T-helper 22 cell (primary cell): ENCODE measurements around the gene GSC.
"Not testable (repeated sequence)": the region's sequence is repeated elsewhere in the genome, so short reads cannot be mapped to it uniquely, and the experiment has no call there.

Experiments used
- DNase-seq: peaks from one replicate; pipeline ENCODE4 v3.0.0-alpha.2; 2020; ENCODE audit warnings: low read depth

The GSC gene

DNA sequence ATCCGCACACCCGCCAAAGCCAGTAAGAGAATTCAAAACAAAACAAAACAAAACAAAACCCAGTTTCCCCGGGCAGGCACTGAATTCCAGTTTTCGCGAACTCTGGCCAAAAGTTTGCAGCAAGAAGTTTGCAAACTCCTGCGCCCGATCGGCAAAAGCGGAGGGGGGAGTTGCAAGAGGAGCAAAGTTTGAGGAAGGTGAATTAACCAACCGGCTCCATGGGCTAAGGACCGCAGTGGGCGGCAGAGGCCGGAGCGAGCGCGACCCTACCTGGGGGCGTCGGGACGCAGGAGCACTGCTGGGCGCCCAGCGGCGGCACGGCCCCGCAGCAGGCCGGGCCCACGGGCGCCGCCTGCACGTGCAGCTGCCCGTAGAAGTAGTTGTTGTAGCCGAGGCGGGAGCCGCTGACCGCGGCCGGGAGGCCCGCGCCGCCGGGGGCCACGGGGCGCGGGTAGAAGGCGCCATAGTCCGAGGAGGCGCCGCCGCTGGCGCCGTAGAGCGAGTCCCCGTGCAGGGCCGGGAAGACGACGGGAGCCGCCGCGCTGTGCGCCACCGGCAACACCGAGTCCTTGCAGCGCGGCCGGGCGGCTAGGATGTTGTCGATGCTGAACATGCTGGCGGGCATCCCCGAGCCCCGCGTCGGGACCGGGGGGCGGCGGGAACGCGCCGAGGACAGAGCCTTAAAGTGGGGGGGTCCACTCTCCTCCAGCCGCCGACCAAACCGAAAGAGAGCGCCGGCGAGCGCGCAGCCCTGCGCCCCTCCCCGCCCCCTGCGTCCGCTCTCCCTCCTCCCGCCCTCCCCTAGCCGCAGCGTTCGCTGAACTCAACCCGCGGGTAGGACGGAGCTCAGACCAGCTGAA is at the start of gene GSC:
TSS of gene GSC (minus strand) at position 723 of the 860 bp plus-strand sequence. CDS start at position 625, 98 bp downstream.
- DNase-seq = no peak

DNA sequence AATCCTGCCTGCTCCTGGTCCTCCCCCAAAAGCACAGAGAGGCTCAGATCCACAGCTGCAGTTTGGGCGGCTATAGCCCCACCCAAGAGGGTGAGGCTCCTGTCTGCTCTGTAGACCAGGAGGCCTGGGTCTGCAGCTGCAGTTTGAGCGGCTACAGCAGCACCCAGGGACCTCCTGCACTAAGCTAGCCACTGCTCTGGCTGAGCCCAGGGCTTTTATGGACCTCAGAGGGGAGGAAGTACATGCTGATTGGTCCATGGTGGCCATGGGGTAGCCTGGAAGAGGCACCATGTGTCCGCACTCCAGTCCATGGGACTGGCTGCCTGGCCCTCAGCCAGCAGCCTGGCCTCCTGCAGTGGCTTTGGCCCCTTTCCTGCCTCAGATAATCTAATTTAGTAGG is 49.6 kb upstream of the GSC start:
- DNase-seq = no peak

GRCh38 chr14:94816113-94816512 is 46.2 kb upstream of the GSC start:
- no peak for DNase-seq

DNA sequence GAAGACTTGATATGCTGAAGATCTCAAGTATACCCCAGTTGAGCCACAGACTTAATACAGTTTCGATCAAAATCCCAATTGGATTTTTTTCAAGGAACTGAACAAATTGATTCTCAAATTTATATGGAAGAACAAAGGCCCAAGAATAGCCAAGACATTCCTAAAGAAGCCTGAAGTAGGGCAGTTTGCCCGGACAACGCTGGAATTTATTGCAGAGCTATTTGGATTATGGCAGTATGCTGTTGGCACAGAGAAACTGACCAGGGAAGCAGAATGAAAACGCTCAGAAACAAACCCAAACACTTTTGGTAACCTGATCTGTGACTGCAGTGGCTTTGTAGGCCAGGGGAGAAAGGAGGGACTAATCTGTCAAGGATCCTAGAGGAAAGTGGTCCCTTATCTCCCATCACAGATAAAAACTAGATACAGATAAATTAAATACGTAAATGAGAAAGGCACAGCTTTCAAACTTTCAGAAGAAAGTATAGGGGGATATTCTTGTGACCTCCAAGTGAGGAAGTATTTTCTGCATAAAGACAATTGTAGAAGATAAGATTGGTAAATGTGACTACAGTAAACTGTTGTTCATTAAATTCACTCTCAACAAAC is 35.9 kb upstream of the GSC start:
- no peak for DNase-seq

DNA sequence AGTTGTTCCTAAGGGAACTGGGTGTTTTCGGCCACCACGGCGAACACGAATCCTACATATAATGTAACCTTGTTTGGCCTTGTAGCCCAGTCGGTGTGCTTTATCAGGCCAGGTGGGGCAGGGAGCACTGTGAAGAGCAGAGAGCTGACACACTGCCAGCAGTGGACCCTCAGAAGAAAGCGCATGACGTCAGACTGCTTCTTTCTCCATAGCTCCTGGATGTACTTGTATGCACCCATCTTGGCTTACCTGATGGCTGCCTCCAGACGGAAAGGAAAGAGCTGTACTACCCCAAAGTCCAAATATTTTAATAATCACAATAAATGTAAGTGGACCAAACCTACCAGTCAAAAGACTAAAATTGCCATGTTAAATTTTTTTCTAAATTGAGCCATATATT is 31.3 kb upstream of the GSC start:
- DNase-seq = no peak

GRCh38 chr14:94800764-94801163 is 30.9 kb upstream of the GSC start:
- not testable (repeated sequence) for DNase-seq

DNA sequence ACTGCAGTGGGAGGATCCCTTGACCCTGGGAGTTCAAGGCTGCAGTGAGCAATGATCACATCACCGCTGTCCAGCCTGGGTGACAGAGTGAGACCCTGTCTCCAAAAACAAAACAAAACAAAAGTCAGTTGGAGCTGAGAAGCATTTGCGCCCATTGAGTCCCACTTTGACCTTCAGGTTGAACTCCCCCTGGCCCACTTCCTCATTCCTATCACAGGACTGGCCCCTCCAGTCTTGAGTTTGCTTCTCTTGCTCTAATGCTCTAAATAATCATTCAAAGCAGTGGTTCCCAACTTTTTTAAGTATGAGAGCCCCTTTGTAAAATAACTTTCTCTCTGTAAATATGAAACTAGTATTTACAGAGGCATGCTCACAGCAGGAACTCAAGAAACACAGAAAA is 28.0 kb upstream of the GSC start:
- DNase-seq = no peak

GRCh38 chr14:94796278-94796677 is 26.4 kb upstream of the GSC start:
- DNase-seq = no peak

DNA sequence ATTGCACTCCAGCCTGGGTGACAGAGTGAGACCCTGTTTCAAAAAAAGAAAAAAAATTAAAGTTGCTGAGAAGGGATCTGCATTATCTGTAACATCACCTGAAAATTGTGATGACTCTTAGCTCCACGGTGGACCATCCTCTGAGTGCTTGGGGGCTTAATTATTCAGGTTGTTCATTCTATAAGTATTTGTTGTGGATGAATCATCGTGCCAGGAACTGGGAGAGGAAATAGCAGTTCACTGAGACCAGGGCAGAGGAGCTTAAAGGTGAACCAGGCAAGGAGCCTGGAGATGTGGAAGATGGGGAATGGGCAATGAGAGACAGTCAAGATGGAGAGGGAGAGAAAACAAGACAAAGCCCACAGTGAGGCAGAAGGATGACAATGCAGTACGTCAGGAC is 25.5 kb upstream of the GSC start:
- DNase-seq = no peak

DNA sequence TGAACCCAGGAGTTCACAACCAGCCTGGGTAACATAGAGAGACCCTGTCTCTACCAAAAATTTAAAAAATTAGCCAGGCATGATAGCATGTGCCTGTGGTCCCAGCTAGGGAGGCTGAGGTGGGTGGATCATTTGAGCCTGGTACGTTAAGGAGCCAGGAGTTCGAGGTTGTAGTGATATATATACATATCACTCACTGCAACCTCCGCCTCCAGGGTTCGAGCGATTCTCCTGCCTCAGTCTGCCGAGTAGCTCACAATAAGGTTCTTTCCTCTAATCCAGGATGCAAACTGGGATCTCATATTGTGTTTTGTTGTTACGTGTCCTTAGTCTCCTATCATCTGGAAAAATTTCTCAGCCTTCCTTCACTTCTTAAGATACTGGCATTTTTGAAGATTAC is 24.0 kb upstream of the GSC start:
- DNase-seq = no peak

DNA sequence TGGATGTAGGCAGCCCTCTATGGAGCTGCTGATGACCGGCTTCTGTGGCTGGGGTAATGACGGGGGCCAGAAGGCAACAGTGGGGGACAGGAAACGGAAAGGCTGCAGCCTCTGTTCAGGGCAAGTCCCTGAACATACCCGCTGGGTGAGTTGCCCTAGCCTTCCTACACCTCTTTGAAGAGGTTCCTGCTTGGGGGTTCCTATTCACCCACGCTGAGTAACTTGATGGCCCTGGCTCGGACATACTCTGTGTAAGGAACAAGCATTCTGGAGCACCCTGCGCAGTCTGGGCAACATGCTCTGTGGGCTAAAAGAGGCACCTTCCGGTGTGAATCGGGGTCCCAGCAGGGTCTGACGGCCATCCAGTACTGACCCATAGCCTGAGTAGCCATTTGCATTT is 17.7 kb upstream of the GSC start:
- no peak for DNase-seq

- no peak for DNase-seq
Observed at GRCh38 chr14:94787092-94787491, 17.2 kb upstream of the GSC start.

DNA sequence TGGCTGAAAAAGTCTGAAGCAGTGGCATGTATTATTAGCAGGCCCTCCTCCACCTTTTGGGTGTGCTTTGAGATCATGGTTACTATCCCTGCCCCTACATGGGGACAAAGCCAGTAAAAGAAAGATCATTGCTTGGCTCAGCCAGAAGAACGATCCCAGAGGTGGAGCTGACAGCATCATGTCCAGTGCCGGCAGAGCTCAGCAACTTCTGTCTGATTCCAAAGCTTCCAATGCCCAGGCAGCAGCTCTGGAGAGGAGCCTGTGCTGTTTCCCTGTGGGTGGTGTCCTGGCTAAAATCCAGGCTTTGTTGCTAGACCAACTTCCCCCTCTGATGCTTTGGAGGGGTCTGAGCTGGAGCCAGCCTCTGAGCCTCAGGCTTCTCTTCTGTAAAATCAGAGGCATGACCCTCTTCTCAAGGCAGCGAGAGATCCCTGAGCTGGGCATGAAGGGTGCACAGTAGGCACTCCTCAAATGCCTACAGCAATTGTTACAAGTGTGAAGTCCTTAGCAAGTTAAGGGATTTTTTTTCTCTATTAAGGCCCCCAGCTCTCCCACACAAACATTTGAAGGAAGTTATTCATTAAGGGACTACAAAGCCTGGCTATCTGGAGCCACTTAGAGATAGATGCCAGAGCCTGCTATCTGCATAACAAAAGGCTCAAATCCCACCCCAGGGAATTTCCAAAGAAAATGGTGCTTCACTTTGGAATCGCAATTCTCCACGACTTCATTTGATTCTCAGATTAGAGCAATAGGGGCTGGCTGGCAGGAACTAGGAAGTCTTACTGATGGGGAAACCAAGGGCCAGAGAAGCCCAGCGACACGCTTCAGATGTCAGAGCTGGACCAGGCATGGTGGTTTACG is 10.9 kb upstream of the GSC start:
- no peak for DNase-seq

GRCh38 chr14:94779713-94780112 is 9.8 kb upstream of the GSC start:
- DNase-seq = no peak

DNA sequence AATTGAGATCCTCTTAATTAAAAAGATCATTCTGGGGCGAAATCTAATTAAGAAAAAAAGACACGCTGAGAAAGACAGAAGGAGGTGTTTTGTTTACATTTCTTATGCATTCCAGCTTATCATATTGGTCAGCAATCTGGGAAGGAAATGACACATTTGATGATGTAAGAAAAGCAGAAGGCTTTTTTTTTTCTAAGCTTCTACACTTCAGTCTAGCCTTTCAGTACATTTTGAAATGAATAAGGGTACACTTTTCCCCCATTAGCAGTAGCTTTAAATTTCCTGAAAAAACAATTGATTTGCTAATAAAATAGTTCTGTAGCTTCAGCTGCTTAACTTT is 5.9 kb upstream of the GSC start:
- no peak for DNase-seq

DNA sequence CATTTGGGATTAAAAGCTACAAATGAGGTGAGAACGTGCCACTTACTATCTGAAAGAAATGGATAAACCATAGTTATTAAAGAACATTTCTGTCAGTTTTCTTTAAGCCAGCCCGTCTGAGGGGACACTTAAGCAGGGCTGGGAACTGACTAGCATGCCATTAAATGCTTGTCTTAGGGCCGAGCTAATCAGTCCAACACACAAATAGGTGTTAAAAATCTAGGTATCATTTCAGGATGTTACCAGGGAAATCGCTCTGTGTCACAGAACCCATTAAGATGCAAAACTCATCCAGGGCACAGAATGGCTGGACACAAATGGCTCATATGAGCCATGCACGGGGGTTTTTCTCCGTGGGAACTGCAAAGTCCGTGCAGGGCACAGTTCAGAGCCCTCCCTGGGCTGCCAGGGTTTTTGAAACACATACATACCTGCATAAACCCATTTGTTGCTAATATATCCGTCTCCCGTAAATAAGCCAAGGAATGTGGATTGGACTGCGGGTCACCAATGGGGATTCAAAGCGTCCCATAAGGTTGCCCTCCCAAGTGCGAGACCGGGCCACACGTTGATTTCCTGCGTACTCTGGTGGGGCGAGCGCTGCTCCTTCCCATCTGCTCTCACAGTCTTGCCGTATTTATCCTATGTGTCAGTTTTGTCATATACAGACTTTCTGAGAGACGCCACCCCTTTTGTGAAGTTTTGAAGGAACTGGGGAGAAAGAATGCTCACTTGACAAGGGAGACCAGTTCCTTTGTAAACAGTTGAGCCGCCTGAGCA is 5.4 kb upstream of the GSC start:
- DNase-seq = no peak

DNA sequence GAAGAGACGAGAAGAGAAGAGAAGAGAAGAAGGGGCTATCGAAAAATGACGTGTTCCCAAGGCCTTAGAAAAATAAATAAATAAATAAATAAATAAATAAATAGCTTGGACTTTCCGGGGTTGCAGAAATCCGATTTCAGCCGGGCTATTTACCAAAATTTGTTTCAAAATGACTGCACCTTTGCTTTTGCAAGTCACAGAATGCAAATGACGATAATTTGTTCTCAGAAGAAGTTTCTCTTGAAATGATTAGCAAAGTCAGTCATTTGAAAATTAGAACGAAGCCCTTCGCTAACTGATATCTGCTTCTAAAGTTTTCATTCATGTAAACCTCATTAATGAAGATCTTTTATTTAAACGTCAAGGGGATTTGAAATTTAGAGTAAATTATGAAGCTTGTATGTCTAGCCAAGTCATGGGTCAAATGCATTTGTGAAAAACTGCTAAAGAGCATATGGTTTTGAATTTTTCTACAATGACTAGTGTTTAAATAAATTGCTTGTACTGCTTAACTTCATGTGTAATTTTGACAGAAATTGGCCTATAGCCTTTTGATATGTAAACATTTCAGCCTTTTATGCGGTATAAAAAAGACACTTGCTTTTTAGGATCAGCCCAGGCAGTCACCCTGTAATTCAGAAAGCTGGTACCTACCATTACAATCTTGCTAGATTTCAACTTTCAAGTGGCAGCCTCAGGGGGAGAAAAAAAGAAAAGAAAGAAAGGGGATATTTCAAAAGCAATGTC is 4.6 kb upstream of the GSC start:
- DNase-seq = no peak

DNA sequence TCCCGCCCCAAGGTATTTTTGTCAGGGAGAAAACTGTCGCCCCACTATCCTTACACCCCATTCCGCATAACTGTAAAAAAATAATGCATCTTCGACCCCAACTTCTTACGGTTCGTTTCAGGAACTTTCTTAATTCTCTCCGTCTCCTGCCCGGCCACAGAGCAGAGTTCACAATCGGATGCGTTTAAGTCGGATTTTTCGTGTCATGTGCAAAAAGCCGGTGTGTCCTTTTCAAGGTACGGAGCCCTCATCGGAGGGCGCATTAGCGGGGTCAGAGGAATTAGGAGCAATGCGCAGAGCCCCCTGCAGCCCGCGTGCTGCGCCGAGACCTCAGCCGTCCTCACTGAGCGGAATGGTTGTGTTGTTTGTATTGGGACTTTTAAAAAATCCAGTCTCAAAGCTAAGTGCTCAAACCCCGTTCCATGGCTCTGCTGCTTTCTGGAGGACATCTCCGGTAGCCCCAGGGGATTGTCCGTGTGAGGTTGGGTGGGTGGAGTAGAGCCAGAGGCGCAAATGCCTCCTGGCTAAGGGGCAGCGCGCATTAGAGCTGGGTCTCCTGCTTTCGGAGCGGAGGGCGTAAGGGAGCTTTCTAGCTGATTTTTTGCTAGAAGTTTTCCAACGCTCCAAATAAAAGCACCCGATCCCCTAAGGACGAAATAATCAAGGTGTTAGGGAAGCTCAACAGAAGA is 3.9 kb upstream of the GSC start:
- no peak for DNase-seq

GRCh38 chr14:94773061-94773648 is 3.2 kb upstream of the GSC start:
- no peak for DNase-seq

GRCh38 chr14:94772548-94772947 is 2.6 kb upstream of the GSC start:
- DNase-seq = no peak
